NCI-H1930 (cell line): ENCODE results near the gene MATR3.
A peak's percentile ranks its signal among the peaks of the same experiment; 100 is the strongest.
"Not testable (repeated sequence)": the region's sequence is repeated elsewhere in the genome, so short reads cannot be mapped to it uniquely, and the experiment has no call there.

ENCODE experiments used
- DNase-seq, 2 experiments: peaks; one replicate each; lab custom pipeline; 2025; lab: John Stamatoyannopoulos, UW

MATR3 gene

DNA sequence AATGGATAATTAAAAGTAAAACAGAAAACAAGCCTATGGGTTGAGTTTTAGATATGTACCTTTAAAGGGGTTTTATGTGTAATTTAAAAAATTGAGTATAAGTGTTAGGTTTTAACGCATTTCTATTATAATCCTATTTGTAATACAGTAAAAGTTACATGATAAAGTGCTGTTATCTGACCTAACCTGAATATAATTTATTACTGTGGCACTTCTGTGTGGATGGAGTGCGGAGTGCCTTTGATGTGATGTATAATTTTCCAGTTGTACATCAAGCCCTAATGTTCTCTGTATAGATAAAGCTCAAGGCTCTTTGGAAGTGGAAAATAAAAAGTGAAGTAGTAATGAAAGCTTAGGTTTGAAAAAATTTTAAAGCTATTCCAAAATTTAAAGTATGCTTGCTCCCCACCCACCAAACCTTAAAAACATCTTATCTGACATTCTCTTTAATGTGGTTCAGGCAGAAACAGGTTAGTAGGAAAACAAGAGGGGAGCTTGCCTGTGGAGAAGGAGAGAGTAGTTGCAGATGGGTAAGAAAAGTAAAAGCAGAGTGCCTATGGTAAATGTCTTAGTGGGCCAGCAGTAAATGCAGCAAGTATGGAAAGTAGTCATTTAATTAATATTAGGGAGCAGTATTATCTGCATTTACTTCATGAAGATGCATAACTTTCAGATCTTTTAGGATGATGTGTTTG, 4.0 kb downstream of the MATR3 start:
- no peak for DNase-seq

DNA sequence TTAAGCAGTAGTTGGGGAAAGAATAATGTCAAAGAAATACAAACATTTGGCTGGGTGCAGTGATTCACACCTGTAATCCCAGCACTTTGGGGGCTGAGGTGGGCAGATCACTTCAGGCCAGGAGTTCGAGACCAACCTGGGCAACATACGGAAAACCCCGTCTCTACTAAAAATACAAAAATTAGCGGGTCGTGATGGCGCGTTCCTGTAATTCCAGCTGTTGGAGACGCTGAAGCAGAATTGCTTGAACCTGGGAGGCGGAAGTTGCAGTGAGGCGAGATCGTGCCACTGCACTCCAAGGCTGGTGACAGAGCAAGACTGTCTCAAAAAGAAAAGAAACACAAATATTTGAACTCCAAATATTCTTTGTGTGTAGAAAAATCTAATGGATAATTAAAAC, 4.7 kb downstream of the MATR3 start:
- DNase-seq = no peak

DNA sequence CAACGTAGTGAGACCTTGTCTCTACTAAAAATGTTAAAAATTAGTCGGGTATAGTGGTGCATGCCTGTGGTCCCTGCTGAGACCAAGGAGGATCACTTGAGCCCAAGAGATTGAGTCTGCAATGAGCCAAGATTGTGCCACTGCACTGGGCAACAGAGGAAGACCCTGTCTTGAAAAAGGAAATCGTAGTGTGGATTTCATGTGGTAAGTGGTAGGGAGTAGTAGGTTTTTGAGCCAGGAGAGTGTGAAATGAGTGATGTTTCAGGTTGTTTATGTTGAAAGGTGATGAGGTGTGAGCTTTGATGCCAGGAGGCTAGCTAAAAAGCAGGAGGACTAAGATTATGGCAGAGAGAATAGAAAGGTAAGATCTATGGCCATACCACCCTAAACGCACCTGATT, 5.9 kb downstream of the MATR3 start:
- no peak for DNase-seq

DNA sequence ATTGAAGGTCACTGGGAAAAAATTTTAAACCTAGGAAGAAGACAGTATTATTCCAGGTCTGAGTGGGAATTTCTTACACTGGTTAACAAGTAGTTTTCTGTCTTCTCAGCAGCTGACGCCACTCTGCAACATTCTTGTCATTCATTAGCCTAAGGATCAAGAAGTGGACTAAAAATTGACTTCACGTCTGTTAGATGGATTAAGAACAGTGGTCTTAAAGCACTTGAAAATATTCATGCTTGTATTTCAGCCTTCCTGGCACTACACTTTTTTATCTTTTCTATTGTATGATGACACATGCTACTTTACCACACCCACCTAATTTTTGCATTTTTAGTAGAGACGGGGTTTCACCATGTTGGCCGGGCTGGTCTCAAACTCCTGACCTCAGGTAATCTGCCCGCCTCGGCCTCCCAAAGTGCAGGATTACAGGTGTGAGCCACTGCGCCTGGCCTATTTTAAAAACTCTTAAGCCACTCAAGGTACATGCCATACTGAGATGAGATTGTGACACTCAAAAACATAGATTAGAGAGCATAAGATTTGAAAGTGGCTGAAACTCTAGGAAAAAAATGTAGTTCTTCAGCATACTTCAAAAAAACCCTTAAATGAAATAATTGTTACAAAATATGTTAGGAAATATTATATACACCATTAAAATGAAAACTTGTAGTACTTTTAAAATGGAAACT, 8.4 kb downstream of the MATR3 start:
- DNase-seq = no peak

DNA sequence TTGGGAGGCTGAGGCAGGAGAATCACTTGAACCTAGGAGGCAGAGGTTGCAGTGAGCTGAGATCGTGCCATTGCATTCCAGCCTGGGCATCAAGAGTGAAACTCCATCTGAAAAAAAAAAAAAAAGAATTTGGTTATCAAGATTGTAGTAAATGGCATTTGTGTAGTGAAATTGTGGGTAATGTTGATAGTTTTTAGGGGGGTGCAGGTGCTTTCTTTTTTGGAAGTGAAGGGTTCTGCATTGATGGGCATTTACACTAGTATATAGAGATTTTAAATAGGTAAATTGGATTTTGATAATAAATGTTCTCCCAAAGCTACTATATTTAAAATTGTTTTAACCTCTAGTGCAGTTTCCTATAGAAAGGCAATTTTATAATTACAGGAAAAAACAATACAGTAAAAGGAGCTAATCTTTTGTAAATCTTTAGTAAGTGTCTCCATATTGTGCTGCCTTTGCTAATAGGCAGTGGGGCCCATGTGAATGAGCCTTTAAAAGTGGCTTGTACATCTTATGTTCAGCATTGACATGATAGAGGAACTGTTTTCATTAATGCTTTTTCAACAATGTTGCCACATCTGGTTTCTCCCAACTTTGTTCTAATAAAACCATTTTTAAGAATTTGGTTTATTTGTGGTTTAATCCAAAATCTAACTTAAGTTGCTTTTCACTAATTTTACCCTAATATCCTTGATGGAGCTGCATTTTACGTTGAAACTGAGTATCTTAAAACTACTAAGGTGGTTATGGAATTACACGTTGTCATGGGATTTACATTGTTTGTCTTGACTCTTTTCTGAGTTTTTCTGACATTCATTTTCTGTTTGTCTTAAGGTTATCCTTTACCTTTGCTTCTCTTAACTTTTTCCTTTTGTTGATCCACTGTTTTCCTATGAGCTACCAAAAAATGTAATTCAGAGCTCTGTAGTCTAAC, 11.1 kb downstream of the MATR3 start:
- DNase-seq = no peak

DNA sequence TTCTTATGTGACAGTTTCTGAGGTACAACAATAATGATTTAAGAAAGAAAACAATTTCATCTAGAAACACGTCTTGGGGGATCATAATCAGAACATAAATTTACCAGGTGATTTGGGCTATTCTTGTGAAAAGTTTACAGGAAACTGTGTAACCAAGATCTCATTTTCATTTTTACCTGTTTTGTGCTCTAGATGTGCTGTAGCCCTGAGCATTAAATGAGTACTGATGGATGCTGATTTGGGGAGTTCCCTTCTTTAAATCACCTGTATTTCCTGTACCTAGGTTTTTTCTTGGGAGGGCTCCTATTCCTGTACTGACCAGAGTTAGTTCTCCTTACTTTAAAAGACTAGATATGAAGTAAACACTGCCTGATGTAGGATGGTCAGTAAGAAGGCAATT, 12.7 kb downstream of the MATR3 start:
- DNase-seq = no peak

DNA sequence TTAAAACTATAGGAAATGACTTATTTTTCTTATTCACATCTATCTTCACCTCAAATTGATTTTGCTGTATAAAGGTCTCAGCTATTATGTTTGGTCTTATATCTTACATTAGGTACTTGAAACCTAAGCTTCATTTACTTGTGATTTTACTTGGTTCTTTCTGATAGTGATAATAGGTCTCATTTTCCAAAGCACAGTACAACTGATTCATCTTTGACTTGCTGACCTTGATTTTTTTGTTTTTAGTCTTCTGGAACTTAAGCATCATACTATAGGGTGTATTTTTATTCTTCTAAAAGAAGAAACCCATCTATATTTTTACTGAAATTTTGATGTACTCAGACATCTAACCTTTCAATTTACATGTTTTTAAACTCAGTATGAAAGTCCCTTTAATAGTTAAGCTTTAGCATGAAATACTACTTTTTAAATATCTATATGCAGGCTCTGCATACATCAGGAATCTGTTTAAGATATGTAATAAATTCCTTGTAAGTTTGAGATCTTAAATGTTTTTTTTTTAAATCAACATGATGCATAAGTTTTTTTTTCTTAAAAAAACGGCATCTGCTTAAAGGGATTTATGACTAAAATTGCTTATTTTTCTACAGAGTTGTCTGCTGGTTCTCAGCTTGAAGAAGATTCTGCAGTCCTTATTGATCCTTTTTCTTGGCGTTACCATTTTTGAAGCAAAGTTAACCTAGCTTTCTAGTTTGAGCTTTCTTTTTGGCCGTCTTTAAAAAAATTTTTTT, 13.3 kb downstream of the MATR3 start:
- no peak for DNase-seq

DNA sequence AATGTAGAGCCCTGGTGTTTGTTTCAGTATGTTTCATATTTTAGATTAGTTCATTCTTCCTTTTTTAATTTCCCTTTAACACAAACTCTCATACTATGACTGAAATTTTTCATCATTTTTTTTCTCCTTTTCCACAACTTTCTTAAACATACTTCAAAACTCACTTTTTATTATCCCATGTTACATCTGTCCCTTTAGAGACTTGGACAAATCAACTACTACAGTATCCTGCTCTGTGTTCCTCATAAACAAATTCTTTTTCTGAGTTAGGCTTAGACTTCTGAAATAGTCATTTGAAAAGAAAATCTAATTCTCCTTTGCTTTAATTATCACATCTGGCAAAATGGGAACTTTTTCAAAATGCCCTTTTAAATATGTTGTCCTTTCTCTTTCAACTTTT, 15.3 kb downstream of the MATR3 start:
- DNase-seq = no peak

DNA sequence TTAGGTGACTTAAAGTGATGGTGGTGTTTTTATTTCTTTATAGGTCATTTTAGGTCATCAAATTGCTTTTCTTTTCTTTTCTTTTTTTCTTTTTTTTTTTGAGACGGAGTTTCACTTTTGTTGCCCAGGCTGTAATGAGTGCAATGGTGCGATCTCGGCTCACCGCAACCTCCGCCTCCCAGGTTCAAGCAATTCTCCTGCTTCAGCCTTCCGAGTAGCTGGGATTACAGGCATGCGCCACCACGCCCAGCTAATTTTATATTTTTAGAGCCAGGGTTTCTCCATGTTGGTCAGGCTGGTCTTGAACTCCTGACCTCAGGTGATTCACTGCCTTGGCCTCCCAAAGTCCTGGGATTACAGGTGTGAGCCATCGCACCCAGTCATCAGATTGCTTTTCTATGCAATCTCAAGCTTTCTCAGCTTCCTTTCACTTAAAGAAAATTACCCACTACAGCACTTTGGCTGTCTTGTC, 17.2 kb downstream of the MATR3 start:
- DNase-seq = not testable (repeated sequence)

DNA sequence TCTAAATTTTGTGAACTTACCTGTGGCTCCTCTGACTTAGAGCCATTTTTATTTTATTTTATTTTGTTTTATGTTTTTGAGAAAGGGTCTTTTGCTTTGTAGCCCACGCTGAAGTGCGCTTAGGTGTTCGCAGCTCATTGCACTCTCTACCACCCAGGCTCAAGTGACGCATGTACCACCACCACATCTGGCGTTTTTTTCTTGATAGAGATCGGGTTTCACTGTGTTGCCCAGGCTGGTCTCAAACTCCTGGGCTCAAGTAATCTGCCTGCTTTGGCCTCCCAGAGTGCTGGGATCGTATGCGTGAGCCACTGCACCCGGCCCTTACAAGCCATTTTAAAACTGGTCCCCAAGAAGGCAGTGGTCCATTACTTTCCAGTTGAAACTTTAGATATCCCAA, 18.5 kb downstream of the MATR3 start:
- no peak for DNase-seq

DNA sequence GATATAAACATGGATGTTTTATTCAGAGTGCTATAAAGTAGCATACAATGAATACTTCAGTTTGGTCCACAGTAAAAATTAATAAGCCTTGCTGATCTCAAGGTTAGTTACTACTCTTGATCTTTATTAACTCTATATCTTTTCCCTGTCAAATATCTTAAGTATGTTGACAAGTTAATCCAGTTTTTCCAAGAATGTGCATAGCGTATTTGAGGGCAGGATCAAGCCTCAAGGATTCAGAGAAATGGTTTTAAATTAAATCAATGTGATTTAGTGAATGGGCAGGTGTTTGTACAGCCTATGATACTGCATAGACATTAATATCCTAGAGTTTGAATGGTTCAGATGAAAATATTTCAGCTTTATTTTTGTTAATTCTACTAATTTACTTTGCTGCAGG, 20.7 kb downstream of the MATR3 start:
- no peak for DNase-seq

DNA sequence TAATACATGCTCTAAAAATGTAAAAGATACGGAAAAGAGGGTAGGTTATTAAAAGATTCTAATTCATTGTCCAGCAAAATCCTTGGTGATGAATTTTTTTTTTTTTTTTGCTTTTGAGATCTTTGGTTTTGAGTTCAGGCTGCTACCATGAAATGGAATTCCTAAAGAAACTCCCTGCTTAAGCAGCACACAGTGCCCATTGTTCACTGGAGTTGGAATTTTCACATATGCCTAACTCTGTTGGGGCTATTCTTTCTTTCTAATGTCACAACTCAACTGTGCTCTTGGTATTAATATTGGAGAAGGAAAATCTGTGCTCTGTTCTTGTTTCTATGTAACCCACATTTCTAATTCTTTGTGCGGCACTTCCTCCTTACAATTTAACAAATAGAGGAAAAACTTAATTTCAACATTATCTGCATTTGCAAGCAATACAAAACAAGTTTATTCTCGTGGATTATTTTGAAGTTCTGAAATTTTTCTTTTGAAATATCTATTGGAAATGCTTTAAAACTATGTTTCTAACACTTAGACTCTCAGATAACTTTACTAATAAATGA, 21.6 kb downstream of the MATR3 start:
- no peak for DNase-seq

DNA sequence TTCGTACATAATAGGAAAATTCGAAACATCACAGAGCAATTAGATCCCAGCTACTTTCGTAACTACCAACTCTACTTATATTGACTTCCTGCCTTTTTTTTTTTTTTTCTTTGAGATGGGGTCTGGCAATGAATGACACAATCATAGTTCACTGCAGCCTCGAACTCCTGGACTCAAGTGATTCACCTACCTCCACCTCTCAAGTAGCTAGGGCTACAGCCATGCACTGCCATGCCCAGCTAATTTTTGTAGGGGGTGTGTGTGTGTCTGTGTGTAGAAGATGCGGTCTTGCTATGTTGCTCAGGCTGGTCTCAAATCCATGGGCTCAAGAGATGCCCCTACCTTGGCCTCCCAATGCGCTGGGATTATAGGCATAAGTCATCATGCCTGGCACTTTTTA, 42.3 kb downstream of the MATR3 start:
- DNase-seq = no peak

DNA sequence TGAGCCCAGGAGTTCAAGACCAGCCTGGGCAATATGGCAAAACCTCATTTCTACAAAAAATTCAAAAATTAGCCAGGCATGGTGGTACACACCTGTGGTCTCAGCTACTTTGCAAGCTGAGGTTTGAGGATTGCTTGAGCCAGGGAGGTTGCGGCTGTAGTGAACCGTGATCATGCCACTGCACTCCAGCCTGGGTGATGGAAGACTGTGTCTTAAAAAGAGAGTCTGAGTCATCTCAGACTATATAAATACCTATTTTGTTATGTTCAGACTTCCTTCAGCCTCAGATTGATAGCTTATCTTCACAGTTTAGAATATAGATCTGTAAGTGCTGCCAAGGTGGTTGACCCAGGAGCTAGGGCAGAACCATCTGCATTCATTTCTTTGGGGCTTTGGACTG, 46.5 kb downstream of the MATR3 start:
- no peak for DNase-seq

DNA sequence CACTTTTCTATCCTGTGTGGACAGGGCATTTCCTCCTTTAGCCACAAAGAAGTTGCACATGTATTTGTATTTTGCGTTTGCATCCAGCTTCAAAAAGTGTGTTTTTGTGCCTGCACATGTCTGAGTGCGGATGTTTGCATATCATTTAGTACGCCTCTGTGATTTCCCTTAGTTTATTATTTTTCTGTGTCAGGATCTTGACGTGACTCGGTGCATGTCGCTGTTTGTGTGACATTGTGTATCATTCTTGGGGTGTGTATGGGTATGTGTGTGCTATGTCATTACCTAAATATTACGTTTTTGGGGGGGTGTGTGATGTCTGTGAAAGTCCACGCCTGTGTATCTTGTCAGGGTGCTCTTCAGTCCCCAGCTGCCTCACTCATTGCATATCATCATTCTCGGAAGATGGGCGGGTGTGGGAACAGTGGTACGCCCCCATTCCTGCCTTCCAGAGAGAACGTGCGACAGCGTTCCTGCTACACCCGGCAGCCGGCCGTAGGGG, 47.7 kb downstream of the MATR3 start:
- no peak for DNase-seq

DNA sequence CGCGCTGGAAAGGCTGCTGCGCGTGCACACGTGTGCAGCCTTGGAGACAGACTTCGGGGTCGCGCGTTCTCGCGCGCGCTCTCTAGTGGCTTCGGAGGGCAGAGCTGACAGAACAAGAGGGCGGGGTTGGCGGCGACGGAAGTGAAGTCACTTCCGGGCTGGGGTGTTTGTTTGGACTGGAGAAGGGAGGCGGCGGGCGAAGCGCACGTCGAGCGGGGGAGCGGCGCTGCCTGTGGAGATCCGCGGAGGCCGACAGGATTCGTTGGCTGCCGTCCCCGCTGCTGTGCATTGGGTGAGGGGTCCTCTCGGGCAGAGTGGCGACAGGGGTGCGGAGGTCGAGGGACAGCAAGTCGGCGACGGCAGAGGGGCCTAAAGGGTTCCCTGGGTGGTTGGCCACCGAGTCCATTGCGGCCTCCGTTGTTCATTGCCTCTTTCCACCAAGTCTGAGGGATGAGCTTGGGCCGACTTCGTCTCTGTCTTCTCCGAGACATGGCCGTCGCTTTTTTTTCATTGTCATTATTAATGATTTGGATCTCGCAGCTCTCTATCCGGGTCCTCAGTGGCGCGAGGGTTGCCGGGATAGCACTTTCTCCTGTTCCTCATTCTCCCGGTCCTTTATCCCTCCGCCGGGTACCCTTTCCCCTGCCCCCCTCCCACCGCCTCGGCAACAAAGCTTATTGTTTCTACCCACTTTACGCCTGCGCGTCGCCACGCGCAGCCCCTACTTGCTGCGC, 48.3 kb downstream of the MATR3 start, which contains the start of gene PAIP2:
PAIP2 (plus strand) TSS at position 166 of the 734 bp plus-strand sequence. CDS start 21,931 bp downstream, outside the sequence.
- DNase-seq = peak; percentile 89 to 90

DNA sequence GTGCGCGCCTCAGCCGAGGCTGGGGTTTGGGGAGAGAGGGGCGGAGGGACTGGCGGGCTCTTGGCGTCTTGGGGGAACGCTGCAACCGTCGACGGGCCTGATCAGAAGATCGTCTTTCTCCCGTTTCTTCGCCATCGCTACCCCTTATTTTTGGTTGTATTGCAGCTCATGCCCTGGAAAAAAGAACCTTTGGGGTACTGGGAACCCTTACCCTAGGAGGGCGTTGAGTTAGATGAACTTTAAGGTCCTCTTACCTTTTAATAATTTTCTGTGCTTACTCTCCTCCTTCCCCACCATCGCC, 48.8 kb downstream of the MATR3 start:
- DNase-seq = no peak

DNA sequence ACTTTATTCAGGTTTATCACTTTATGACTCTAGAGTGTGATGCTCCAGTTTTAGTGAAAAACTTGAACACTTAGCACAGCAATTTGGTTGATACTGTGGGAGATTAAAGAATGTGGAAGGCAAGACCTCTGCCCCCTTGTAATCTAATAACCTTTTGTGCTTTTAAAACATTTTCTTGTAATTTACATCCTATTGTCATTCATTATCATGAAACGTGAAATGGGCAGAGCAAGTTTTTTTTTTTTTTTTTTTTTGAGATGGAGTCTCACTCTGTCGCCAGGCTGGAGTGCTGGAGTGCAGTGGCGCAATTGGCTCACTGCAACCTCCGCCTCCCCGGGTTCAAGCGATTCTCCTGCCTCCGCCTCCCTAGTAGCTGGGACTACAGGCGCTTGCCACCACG, 49.9 kb downstream of the MATR3 start:
- no peak for DNase-seq

DNA sequence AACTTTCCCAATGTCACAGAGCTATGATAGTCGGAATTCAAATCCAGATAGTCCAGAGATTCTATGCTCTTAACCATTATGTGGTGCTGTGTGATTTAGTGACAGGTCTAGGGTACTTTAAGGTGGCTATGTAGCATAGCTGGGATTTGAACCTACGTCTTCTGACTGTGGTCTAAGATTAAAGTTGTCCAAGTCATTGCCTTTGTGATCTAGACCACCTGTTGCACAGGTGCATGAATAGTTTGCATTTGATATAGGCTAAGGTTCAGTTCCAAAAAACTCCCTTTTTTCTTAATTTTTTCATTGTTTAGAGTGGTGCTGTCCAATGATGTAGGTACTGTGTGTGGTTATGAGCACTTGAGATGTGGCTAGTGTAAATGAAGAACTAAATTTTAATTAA, 50.6 kb downstream of the MATR3 start:
- DNase-seq = no peak

DNA sequence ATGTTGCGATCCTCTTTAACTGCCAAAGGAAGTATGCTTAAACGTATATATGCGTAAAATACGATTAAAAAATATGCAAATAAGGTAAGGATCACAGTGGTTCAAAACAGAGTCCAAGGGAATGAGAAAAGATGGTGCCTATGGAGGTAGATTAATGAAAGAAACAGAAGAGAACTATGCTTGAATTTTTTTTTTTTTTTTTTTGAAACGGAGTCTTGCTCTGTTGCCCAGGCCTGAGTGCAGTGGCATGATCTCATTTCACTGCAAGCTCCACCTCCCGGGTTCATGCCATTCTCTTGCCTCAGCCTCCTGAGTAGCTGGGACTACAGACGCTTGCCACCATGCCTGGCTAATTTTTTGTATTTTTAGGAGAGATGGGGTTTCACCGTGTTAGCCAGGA, 51.9 kb downstream of the MATR3 start:
- DNase-seq = not testable (repeated sequence)

DNA sequence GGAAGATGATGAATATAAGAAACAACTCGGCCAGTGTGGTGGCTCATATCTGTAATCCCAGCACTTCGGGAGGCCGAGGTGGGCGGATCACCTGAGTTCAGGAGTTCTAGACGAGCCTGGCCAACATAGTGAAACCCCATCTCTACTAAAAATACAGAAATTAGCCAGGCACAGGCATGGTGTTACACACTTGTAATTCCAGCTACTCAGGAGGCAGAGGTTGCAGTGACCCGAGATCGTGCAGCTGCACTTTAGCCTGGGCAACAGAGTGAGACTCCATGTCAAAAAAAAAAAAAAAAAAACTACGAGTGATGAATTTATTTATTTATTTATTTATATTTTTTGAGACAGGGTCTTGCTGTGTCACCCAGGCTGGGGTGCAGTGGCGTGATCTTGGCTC, 54.3 kb downstream of the MATR3 start:
- not testable (repeated sequence) for DNase-seq
